ENCODE results near the gene P4HTM. TPM values are rescaled to one million over a fixed set of nuclear protein-coding genes. Genes with fewer than 3 reads are reported as not detected.
A peak's percentile ranks its signal among the peaks of the same experiment; 100 is the strongest.

The P4HTM gene
- total RNA-seq, 4 donors from 2014 or later = 76.4 to 99.0 (median 88.8) TPM

- DNase-seq (ENCODE audit: low spot score in 2 of 2) = peak; percentile 100
- Histone ChIP-seq H3K4me3 (peak overlapping the region; percentile 69 to 92 (median 89)), H3K27me3 (no peaks in the 10 kb centered on the region), H3K27ac (peak overlapping the region; percentile 96 to 100 (median 100)), H3K4me1 (peaks cover 0 to 68% (median 34%) of the 10 kb centered on the region in 4 donors), H3K9me3 (no peaks in the 10 kb centered on the region), H3K36me3 (peaks cover 0 to 42% (median 8%) of the 10 kb centered on the region in 3 donors)
- TF ChIP-seq CTCF (IDR thresholded peaks at IDR 0.05) (no peak), EP300 (IDR thresholded peaks at IDR 0.05) (peak; percentile 72 to 99), POLR2A (IDR thresholded peaks at IDR 0.05) (peak; percentile 95 to 99)
- WGBS, 2 donors = 0% methylated on average over 23 to 48 of the region's 60 CpGs
Measured at GRCh38 chr3:49021213-49021812, 31.3 kb downstream of the P4HTM start.

GRCh38 chr3:49021813-49022687 lies 32.0 kb downstream of the P4HTM start, which contains the start of gene NDUFAF3:
NDUFAF3 (plus strand) TSS chr3:49022121; CDS start chr3:49022145, 24 bp downstream.
- Histone ChIP-seq H3K4me3 (peak within 1 kb of the TSS; percentile 69 to 92 (median 89)), H3K4me1 (peaks cover 0 to 68% (median 34%) of the 10 kb centered on the region in 4 donors), H3K27ac (peak within 1 kb of the TSS; percentile 96 to 100 (median 100)), H3K9me3 (no peaks in the 10 kb centered on the region), H3K27me3 (no peaks in the 10 kb centered on the region), H3K36me3 (peaks cover 0 to 42% (median 8%) of the 10 kb centered on the region in 3 donors)
- 0% methylated on average over 9 to 46 of the region's 83 CpGs for WGBS, 2 donors
- peak; percentile 98 to 100 (median 98) for TF ChIP-seq CTCF (IDR thresholded peaks at IDR 0.05)
- TF ChIP-seq EP300 (IDR thresholded peaks at IDR 0.05) = peak; percentile 33 to 83
- TF ChIP-seq POLR2A (IDR thresholded peaks at IDR 0.05) = peak; percentile 77 to 84
- DNase-seq (ENCODE audit: low spot score in 2 of 2) = peak; percentile 83 to 86

- peaks cover 0 to 66% (median 27%) of the 10 kb centered on the region in 4 donors for H3K4me1 ChIP-seq
- DNase-seq (ENCODE audit: low spot score in 2 of 2) = no peak
- WGBS, 2 donors = 17 to 50% methylated on average over 6 to 11 of the region's 12 CpGs
Measured at GRCh38 chr3:49022688-49023171, 32.7 kb downstream of the P4HTM start.

GRCh38 chr3:49023775-49024174 lies 33.7 kb downstream of the P4HTM start:
- Histone ChIP-seq H3K9me3 (no peaks in the 10 kb centered on the region), H3K36me3 (peaks cover 0 to 45% (median 8%) of the 10 kb centered on the region in 3 donors), H3K4me1 (peaks cover 0 to 73% (median 32%) of the 10 kb centered on the region in 4 donors), H3K27ac (no peak overlapping the region), H3K4me3 (no peak overlapping the region), H3K27me3 (no peaks in the 10 kb centered on the region)
- DNase-seq (ENCODE audit: low spot score in 2 of 2) = no peak
- TF ChIP-seq EP300 (IDR thresholded peaks at IDR 0.05) = no peak
- no peak for TF ChIP-seq CTCF (IDR thresholded peaks at IDR 0.05)
- no peak for TF ChIP-seq POLR2A (IDR thresholded peaks at IDR 0.05)
- WGBS, 2 donors = 81 to 96% methylated on average over 4 of the region's 4 CpGs

More at GRCh38 chr3:49022688-49023171, 32.7 kb downstream of the P4HTM start:
- TF ChIP-seq CTCF (IDR thresholded peaks at IDR 0.05) = no peak
- no peak for TF ChIP-seq POLR2A (IDR thresholded peaks at IDR 0.05)
- TF ChIP-seq EP300 (IDR thresholded peaks at IDR 0.05) = no peak
- no peaks in the 10 kb centered on the region for H3K27me3 ChIP-seq
- no peaks in the 10 kb centered on the region for H3K9me3 ChIP-seq
- peaks cover 0 to 45% (median 8%) of the 10 kb centered on the region in 3 donors for H3K36me3 ChIP-seq
- H3K4me3 ChIP-seq = peak overlapping the region; percentile 69 to 92 (median 89)
- H3K27ac ChIP-seq = peak overlapping the region; percentile 96 to 100 (median 100)
